Glutamatergic neuron (in vitro differentiated cells): Measurements from ENCODE around the gene ASTN2. TPM values are rescaled to one million over a fixed set of nuclear protein-coding genes. Genes with fewer than 3 reads are reported as not detected.

Source experiments
- DNase-seq: peaks from one replicate; pipeline ENCODE4 v3.0.0; 2022
- H3K27ac Mint-ChIP-seq: one replicate; pipeline ENCODE4 v1.8.0; 2020; ENCODE audit warnings: mild to moderate bottlenecking, mixed read lengths, inconsistent platforms; ENCODE audit not compliant: unreplicated experiment
- H3K27me3 Mint-ChIP-seq: one replicate; pipeline ENCODE4 v1.8.0; 2020; ENCODE audit warnings: mild to moderate bottlenecking, moderate library complexity, mixed read lengths, inconsistent platforms; ENCODE audit not compliant: unreplicated experiment
- H3K36me3 Mint-ChIP-seq: one replicate; pipeline ENCODE4 v1.8.0; 2020; ENCODE audit warnings: mild to moderate bottlenecking, mixed read lengths, inconsistent platforms; ENCODE audit not compliant: unreplicated experiment
- H3K4me1 Mint-ChIP-seq: one replicate; pipeline ENCODE4 v1.8.0; 2020; ENCODE audit warnings: mild to moderate bottlenecking, low read depth, mixed read lengths, inconsistent platforms; ENCODE audit not compliant: unreplicated experiment
- H3K4me3 Mint-ChIP-seq: one replicate; pipeline ENCODE4 v1.8.0; 2020; ENCODE audit warnings: mild to moderate bottlenecking, mixed read lengths, inconsistent platforms; ENCODE audit not compliant: unreplicated experiment
- H3K9me3 Mint-ChIP-seq: one replicate; pipeline ENCODE4 v1.8.0; 2020; ENCODE audit warnings: mild to moderate bottlenecking, moderate library complexity, mixed read lengths, inconsistent platforms; ENCODE audit not compliant: unreplicated experiment
- total RNA-seq: library from RNA; stranded (reverse); fragmentation: NEBNext Ultra II Directional; extraction: Animal tissue kit (Norgen Biotek cat#: 25700); gene quantifications from one replicate; pipeline ENCODE4 v1.2.1, GENCODE V29; 2021; ENCODE audit not compliant: unreplicated experiment
- TF ChIP-seq, protein P1 (sequence below): fragments of 200-600 bp; sonication (generic); IDR thresholded peaks from one replicate; pipeline ENCODE4 v1.5.0; 2021; ENCODE audit not compliant: partially characterized antibody, unreplicated experiment

Gene ASTN2
- total RNA-seq, 1 donor from 2014 or later = 134 TPM

DNA sequence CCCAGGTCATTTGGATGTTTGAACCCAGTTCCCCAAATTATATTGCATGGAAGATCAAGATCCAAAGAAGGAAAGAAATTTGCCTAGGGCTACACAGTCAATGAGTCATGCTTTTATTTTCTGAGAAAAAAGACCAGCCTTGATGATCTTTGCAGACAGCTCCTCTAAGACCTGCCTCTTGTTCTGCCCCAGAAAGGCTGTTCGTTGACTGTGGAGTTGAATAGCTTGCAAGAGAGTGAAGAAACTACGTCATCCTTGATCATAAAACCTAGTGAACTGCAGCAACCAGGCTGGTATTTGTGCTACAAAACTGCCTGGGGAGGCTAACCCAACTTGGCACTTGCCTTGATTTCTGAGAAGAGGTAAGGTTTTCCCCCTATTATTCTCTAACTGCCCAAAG is 997.4 kb downstream of the ASTN2 start:
- Mint-ChIP-seq H3K4me1 (no peaks in the 10 kb centered on the region), H3K4me3 (no peak overlapping the region), H3K9me3 (peaks cover 2% of the 10 kb centered on the region), H3K36me3 (no peaks in the 10 kb centered on the region), H3K27ac (no peak overlapping the region), H3K27me3 (peaks cover 3% of the 10 kb centered on the region)
- TF ChIP-seq, protein P1, sequence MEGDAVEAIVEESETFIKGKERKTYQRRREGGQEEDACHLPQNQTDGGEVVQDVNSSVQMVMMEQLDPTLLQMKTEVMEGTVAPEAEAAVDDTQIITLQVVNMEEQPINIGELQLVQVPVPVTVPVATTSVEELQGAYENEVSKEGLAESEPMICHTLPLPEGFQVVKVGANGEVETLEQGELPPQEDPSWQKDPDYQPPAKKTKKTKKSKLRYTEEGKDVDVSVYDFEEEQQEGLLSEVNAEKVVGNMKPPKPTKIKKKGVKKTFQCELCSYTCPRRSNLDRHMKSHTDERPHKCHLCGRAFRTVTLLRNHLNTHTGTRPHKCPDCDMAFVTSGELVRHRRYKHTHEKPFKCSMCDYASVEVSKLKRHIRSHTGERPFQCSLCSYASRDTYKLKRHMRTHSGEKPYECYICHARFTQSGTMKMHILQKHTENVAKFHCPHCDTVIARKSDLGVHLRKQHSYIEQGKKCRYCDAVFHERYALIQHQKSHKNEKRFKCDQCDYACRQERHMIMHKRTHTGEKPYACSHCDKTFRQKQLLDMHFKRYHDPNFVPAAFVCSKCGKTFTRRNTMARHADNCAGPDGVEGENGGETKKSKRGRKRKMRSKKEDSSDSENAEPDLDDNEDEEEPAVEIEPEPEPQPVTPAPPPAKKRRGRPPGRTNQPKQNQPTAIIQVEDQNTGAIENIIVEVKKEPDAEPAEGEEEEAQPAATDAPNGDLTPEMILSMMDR = no peak
- no peak for DNase-seq

DNA sequence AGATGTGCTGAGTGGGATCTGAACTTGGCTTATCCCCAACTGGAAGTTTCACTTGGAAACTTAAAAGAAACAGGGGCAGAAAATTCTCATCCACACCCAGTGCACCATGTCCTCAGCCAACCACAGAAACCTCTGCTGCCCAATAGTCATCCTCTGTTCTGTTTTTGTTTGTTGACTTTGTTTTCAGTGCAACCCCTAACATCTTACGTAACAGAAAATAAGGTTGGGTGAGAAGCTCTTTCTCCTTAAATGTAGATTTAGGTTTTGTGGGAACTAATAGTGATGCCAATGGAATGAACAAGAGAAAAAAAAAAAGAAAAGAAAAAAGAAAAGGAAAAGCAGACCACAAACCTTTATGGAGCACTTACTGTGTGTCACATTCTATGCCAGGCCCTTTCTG is 998.4 kb downstream of the ASTN2 start:
- Mint-ChIP-seq H3K27me3 (peaks cover 3% of the 10 kb centered on the region), H3K9me3 (peaks cover under 1% of the 10 kb centered on the region), H3K27ac (no peak overlapping the region), H3K4me1 (no peaks in the 10 kb centered on the region), H3K36me3 (no peaks in the 10 kb centered on the region), H3K4me3 (no peak overlapping the region)
- no peak for DNase-seq
- TF ChIP-seq, protein P1 = no peak

DNA sequence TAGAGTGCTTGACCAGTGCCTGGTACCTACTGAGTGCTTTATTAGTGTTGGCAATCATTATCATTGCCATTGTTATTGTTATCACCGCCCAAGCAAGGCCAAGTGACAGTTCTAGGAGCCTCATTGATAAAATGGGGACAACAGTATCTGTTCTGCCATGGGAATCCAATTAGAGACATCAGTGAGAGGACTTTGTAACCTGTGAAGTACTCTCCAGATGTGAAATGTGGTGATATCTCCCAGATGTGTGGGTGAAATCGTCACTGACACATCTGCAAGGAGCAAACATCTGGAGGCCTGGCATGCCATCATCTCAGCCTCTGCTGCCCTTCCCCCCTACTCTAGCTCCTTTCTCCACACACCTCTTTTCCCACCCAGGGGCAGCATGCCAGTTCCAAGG is 1000.5 kb downstream of the ASTN2 start:
- Mint-ChIP-seq H3K4me3 (no peak overlapping the region), H3K4me1 (no peaks in the 10 kb centered on the region), H3K27ac (no peak overlapping the region), H3K9me3 (peaks cover 2% of the 10 kb centered on the region), H3K27me3 (no peaks in the 10 kb centered on the region), H3K36me3 (no peaks in the 10 kb centered on the region)
- DNase-seq = no peak
- TF ChIP-seq, protein P1 = no peak

DNA sequence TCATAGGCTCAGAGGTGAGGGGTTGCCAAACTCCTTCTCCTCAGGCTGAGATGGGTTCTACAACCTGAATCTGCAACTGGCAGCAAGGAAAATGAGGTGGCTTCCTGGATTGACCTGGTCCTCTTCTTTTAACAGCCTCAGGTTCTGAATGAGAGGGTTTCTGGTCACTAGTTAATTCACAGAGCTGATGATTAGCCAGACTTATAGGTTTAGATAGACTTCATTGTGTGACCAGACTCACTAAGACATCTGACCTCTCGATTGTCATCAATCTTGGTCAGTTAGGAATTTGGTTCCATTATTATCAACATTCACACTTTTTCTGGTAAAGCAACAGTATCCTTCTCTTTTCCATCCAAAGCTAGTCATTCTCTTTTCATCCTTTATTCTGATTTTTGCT is 1003.4 kb downstream of the ASTN2 start:
- Mint-ChIP-seq H3K27me3 (no peaks in the 10 kb centered on the region), H3K27ac (no peak overlapping the region)

DNA sequence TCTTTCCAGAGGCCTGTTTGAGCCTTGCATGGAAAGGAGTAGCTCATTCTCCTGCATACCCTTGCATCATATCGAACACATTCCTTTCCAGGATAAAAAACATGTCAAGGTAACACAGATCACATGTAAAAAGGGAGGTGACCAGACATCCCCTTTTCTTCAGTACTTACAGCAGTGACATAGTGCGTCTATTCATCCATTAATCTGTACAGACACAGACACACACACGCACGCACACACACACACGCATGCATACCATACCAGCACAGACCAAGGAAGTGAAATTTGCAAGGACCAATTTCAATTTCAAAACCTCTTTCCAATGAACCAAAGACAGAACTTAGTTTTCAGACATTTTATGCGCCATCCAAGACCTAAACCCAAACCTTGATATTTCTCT is 1005.2 kb downstream of the ASTN2 start:
- DNase-seq = no peak
- H3K27me3 Mint-ChIP-seq = no peaks in the 10 kb centered on the region
- H3K4me1 Mint-ChIP-seq = no peaks in the 10 kb centered on the region
- H3K9me3 Mint-ChIP-seq = peaks cover 2% of the 10 kb centered on the region
- no peak overlapping the region for H3K27ac Mint-ChIP-seq
- H3K4me3 Mint-ChIP-seq = no peak overlapping the region
- TF ChIP-seq, protein P1 = no peak
- H3K36me3 Mint-ChIP-seq = no peaks in the 10 kb centered on the region

More for the DNA sequence above, 1003.4 kb downstream of the ASTN2 start:
- no peaks in the 10 kb centered on the region for H3K36me3 Mint-ChIP-seq
- H3K4me1 Mint-ChIP-seq = no peaks in the 10 kb centered on the region
- peaks cover 2% of the 10 kb centered on the region for H3K9me3 Mint-ChIP-seq
- no peak for DNase-seq
- TF ChIP-seq, protein P1 = no peak
- no peak overlapping the region for H3K4me3 Mint-ChIP-seq
